Omental fat pad (tissue), 4 donors: ENCODE data around the gene DCAF15. TPM values are rescaled to one million over a fixed set of nuclear protein-coding genes. Genes with fewer than 3 reads are reported as not detected.

Source experiments
- ATAC-seq: fragments of 150-250 bp; one replicate; pipeline ENCODE4 v1.9.1; 2016; ENCODE audit warnings: mild to moderate bottlenecking, moderate library complexity; ENCODE audit not compliant: low FRiP score
- DNase-seq: peaks from one replicate; pipeline ENCODE4 v3.0.0-alpha.2; 2019; ENCODE audit warnings: low spot score
- CTCF ChIP-seq, 3 donors: fragments of 450-650 bp; IDR thresholded peaks; one replicate each; pipeline ENCODE4 v1.5.1; 2016 to 2017; ENCODE audit warnings: antibody characterized with exemption in 3 of 3, mild to moderate bottlenecking in 3 of 3, moderate library complexity in 2 of 3
- total RNA-seq, 4 donors: library from RNA; depleted of rRNA; stranded (reverse); fragments of >200 nt; gene quantifications; one replicate each; pipeline ENCODE4 v1.1.0, GENCODE V29; 2016

The DCAF15 gene
- total RNA-seq, 4 donors from 2014 or later, result 8.9 to 22.9 (median 11.9) TPM

GRCh38 chr19:14006085-14006765 is 53.9 kb downstream of the DCAF15 start, which contains the start of gene RFX1:
TSS of gene RFX1 (minus strand) at chr19:14006320. CDS start at chr19:13993843, 12,477 bp downstream.
- DNase-seq (peak; percentile 100), ATAC-seq (peak; percentile 95)
- TF ChIP-seq CTCF (IDR thresholded peaks at IDR 0.05), result no peak

DNA sequence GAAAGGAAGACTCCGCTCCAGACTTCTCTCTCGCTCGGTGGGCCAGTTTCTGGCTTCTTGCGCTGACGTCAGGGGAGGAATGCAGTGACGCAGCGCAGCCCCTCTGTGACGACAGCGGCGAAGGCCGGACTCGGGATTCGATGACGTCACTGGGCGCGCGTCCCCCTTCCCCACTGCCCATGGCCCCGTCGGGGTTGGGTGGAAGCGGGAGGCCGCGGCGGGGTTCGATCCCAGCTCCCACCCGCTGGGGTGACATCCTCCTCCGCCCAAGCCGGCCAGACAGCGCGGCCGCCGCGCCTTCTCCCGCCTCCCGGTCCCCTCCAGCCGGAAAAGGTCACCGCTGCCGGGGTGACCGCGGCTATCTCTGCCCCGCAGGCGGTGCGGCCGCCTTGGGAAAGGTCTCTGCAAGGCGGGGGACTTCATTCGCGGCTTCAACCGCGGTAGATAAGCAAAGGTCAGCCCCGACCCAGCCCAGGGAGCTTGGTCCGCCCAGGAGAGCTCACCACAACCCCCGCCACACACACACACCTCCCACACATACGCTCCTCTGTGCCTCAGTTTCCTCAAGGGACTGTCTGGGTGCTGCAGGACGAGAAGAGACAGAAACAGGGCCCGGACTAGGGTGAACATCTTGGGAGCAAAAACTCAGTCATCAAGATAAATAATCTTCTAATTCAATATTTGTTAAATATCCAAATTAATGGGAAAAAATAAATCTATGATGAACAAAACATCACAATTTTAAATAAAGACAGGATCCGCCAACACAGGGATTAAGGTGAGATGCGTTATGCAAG is 54.7 kb downstream of the DCAF15 start:
- peak; percentile 45 for ATAC-seq

More for the DNA sequence above, 54.7 kb downstream of the DCAF15 start:
- peak; percentile 70 for DNase-seq
- TF ChIP-seq CTCF (IDR thresholded peaks at IDR 0.05), result no peak

Other genes starting within 250 kb of the DCAF15 start
- gene MRI1, start 188.0 kb upstream of the DCAF15 start, total RNA-seq, result 10 to 100 TPM; 34.1 to 82.1 (median 38.5) TPM
- gene C19orf53, start 178.1 kb upstream of the DCAF15 start, total RNA-seq, result 100 to 1,000 TPM; 135 to 206 (median 170) TPM
- 1 to 10 TPM; 3.8 to 5.2 (median 4.6) TPM for gene ZSWIM4, start 157.1 kb upstream of the DCAF15 start, total RNA-seq
- not detected for gene NANOS3, start 75.4 kb upstream of the DCAF15 start, total RNA-seq
- gene BRME1, start 46.4 kb upstream of the DCAF15 start, total RNA-seq, result under 1 TPM in 2 of 4 donors, not detected in 2; 0.46 to 0.95 TPM
- gene CC2D1A, start 46.3 kb upstream of the DCAF15 start, total RNA-seq, result 10 to 100 TPM; 12.3 to 24.9 (median 15.6) TPM
- gene PODNL1, start 14.1 kb upstream of the DCAF15 start, total RNA-seq, result not detected
- gene RFX1, start 53.8 kb downstream of the DCAF15 start, total RNA-seq, result 1 to 10 TPM; 2.8 to 7.6 (median 3.2) TPM
- not detected for gene RLN3, start 75.6 kb downstream of the DCAF15 start, total RNA-seq
- gene IL27RA, start 79.3 kb downstream of the DCAF15 start, total RNA-seq, result 10 to 100 TPM in 1 of 4 donors, 1 to 10 TPM in 3; 4.5 to 12.8 (median 6.3) TPM
- gene PALM3, start 109.6 kb downstream of the DCAF15 start, total RNA-seq, result not detected
- 1 to 10 TPM in 3 of 4 donors, not detected in 1; 1.6 to 3.0 (median 2.8) TPM for gene MISP3, start 120.3 kb downstream of the DCAF15 start, total RNA-seq
- gene C19orf67, start 133.3 kb downstream of the DCAF15 start, total RNA-seq, result not detected
- gene SAMD1, start 138.2 kb downstream of the DCAF15 start, total RNA-seq, result 10 to 100 TPM in 2 of 4 donors, 1 to 10 TPM in 2; 8.6 to 22.5 (median 10.8) TPM
- 10 to 100 TPM; 31.5 to 56.1 (median 45.1) TPM for gene PRKACA, start 165.3 kb downstream of the DCAF15 start, total RNA-seq
- gene ASF1B, start 184.1 kb downstream of the DCAF15 start, total RNA-seq, result 1 to 10 TPM in 1 of 4 donors, under 1 TPM in 2, not detected in 1; 0.37 to 2.5 (median 0.95) TPM